HG02852 (cell line): ENCODE results near the gene ATG3.

Source experiments
- ATAC-seq: cut with Tn5 transposase; IDR thresholded peaks from one replicate; pipeline ENCODE4 v1.9.1; 2021; ENCODE audit warnings: mild to moderate bottlenecking, moderate library complexity; ENCODE audit not compliant: unreplicated experiment

The ATG3 gene

DNA sequence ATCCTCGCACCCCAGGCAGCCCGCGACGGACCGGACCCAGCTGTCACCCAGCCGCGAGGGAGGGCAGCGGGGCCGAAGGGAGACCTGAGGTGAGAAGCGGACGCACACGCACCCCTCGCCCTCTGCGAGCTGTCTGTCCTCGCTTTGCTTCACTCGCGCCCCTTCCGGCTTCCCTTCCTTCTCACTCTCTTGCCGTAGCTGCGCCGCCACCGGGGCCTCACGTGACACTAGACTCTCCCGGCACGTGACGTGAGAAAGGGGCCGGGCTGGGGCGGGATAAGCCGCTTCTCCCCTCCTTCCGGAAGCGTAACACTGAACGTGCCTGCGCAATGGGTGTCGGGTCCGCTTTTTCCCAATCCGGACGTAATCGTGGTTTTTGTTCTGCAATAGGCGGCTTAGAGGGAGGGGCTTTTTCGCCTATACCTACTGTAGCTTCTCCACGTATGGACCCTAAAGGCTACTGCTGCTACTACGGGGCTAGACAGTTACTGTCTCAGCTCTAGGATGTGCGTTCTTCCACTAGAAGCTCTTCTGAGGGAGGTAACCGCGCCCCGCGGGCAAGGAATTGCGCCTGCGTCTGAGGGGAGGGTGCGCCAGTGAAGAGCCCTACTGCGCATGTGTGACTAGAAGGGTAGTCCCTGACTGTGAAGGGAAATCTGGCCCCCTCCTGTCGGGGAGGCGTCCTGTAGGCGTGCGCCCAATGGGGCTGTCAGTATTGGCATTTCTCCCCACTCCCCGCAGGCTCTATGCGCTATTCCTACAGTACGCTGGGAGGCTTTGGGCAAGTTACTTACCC lies at the start of gene ATG3, which contains the start of gene SLC35A5:
Gene ATG3 (minus strand): TSS at position 229 of the 796 bp plus-strand sequence. CDS start 434 bp downstream, outside the sequence.
Gene SLC35A5 (plus strand): TSS at position 312 of the 796 bp plus-strand sequence. CDS start 1,359 bp downstream, outside the sequence.
- peak; percentile 76 for ATAC-seq

GRCh38 chr3:112610121-112610520 lies 48.4 kb upstream of the ATG3 start:
- ATAC-seq: no peak

DNA sequence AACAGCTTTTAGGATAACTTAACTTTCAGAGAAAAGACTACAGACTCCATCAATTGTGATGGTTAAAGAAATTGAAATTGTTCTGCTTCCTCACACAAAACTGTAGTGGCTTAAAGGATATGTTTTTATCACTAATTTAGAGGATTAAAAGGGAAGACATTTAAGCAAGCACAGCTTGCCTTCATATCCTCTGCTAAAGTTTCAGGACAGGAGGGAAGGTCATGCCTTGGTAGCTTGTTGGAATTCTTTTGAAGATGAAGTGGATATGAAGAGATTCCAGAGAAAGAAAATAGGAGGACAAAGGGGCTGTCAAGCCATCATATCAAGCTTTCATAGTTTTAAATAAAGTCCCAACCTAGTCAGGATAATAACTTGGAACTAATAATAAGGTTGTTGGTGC lies 46.1 kb upstream of the ATG3 start:
- ATAC-seq: no peak

DNA sequence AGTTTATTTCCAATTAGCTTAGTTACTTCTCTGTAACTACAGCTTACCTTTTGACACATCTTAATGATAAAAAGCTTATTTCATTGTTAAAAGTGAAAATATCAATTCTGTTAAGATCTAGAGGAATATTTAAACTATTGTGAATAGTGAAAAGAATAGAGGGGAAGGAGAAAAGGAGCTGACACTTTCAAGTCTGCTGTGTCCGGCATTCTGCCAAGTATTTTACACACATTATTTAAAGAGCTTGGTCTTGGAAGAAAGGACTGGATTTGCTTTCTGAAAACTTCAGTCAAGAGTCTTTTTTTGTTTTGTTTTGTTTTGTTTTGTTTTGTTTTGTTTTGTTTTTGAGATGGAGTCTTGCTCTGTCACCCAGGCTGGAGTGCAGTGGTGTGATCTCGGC lies 44.3 kb upstream of the ATG3 start:
- no peak for ATAC-seq

DNA sequence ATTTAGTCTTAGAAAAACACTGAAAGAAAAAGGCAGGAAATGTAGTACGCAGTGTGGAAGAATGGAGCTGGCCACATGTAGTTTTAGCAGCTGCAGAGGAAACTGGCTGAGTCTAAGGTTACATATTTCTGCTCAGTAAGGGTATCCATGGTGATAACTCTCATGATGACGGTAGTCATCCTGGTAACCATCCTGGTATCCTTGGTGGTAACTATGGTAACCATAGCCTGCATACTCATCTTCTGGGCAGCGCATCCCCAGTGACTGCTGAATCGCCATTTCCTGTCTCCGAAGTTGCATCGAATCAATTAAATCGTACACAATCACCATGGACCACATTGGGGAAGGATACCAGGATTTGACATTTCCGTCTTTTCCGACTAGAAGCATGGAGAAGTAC lies 43.5 kb upstream of the ATG3 start:
- no peak for ATAC-seq

GRCh38 chr3:112604536-112604935 lies 42.8 kb upstream of the ATG3 start:
- ATAC-seq: no peak

GRCh38 chr3:112602217-112602838 lies 40.6 kb upstream of the ATG3 start:
- peak; percentile 92 for ATAC-seq

DNA sequence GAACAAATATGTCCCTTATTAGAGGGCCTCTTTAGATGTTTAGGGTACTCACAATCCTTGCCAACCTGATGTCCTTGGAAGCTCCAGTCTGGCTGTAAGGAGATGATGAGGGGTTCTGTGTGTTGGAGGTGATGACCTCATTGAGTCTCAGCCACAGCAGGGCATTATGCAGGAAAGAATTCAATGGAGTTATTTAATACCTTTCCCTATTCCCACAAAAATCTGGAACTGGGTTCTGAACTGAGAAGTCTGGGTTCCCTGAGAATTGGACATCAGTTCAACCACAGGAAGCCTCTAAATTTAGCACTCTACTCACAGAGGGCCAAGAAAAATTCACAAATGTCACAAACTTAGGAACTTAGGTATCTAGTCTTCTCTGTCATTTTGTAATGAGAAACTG lies 37.0 kb upstream of the ATG3 start:
- ATAC-seq: no peak

- ATAC-seq: no peak
Observed at GRCh38 chr3:112597945-112598344, 36.2 kb upstream of the ATG3 start.

- ATAC-seq: no peak
Observed at GRCh38 chr3:112594856-112595255, 33.1 kb upstream of the ATG3 start.

DNA sequence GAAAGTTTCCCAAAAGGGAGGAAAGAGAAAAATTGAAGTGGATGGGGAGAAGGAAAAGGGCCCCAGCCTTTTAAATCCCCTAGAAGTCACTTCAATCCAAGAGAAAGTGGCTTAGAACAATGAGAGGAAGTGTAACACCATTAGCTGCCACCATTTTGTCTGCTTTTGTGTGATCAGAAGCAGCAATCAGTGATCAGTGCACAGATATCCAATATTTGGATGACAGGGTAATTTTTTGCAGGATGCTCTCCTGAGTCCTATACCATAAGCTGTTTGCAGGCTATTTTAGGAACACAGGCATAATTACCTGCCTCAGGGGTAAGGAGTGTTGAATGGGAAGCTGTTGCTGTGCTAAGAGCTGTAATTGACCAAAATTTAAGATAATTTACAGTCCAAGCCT lies 31.5 kb upstream of the ATG3 start:
- ATAC-seq: no peak

GRCh38 chr3:112587336-112587735 lies 25.6 kb upstream of the ATG3 start:
- ATAC-seq: no peak

DNA sequence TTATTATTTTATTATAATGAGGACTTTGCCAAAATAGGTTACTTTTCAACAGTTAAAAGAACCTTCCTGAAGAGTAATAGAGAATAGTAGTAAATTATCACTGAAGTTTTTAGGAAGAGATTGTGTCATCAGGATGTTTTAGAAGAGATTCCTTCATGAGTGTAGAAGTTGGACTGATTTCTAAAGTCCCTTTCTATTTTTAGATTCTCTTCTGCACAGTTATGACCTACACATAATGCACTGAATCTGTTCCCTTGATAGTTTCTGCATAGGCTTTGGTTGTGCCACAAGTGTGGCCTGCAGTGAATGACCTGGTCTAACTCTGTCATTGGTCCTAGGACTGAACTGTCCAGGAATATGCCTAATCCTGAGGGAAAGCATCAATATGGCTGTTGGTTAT lies 24.0 kb upstream of the ATG3 start:
- ATAC-seq: no peak

DNA sequence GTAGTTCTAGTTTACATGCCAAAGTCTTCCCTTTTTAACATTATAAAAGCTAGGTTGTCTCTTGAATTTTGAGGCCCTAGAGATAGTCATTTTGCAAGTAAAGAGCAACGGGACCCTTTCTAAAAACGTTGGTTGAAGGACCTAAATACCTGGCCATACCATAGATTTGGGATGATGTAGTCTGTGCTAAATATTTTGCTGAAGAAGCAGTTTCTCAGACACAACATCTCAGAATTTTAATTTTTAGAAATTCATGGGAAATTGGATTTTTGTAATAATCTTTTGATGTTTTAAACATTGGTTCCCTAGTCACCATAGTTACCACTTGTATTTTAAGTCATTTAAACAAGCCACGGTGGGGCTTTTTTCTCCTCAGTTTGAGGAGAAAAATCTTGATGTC lies 21.3 kb upstream of the ATG3 start:
- no peak for ATAC-seq

DNA sequence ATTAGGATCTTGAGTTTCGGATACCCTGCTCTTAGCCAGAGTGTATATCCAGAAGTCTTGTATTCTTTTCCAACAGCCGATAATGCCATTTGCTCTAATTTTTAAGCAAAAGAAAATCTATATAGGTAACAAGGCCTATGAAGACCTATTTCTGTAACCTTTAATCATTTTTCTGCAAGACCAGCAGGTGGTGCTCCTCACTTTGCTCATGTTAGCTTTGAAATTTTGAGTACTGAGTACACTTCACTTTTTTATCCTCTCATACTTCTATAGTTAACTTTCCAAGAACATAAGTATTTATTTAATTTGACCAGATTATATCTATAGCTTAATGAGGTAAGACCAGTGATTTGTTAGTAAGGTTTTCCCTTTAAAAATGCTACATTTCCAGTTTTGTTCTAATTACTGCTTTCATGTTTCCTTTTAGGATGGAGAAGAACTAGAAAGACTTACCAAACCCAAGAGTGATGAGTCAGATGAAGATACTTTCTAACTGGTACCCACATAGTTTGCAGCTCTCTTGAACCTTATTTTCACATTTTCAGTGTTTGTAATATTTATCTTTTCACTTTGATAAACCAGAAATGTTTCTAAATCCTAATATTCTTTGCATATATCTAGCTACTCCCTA lies 20.6 kb upstream of the ATG3 start:
- peak; percentile 54 for ATAC-seq

DNA sequence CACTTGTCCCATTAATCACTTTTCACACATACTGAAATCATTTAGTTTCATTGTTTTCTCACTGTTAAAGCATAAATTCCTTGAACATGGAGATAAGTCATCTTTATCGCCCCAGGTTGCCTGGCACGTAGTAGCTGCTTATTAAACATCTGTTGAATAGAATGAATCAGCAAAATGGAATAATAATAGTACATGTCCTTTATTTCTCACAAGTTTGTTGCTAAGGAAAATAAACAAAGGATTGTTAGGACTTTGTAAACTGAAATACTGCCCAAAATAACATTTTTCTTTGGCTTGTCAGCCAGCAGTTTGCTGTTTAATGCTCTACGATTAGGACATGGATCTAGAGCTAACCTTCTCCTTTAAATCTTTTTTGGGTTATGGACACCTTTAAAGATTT lies 17.9 kb upstream of the ATG3 start:
- ATAC-seq: no peak

GRCh38 chr3:112579232-112579631 lies 17.5 kb upstream of the ATG3 start:
- no peak for ATAC-seq

DNA sequence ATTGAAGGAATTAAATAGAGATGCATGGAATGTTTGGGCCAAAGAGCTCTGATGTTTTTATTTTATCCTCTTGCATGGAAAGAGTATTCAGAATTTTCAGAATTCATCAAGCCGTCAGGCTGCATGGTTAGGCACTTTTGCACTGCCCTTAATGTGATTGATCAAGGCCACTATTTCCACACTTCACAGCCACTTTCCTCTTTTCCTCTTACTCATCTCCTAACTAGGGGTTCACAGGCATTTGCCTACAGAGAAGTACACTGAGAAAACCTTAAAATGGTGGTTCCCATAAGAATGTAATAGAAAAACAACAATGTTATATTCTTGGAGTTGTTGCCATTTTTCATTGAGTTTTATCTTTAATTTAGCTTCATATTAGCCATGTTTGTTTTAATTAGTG lies 10.9 kb upstream of the ATG3 start:
- ATAC-seq: no peak

DNA sequence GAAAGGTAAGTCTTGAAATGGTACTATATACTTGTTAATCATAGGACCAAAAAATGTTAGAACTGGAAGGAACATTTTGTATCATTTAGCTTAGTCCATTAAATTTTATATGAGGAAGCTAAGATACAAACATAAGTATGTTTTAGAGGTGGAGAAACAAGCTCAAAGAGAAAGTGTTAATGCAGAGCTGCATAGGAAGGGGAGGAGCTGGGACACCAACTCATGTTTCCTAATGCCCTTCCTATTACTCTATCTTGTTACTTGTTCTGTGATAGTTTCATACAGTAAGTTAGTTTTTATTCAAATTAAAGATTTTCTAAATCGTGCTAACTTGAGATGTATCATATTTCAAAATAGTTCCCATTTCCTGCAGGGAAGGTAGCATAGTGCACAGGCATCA lies 7.5 kb upstream of the ATG3 start:
- no peak for ATAC-seq

DNA sequence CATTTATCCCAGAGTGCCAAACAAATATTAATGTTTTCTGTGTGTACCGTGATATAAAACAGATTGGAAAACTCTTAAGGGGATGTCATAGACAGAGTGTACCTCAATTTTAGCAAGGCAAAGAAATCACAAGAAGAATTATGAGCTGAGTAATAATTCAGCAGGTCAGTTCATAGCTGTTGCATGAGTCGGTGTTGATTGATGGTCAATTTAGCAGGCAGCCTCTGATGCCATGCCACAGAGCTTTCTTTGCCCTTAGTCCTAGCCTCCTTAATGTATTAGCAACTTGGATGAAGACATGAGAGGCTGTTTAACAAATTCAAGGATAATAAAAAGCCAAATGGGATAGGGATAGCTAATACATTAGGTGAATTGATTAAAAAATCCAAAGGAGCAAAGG lies 6.9 kb upstream of the ATG3 start:
- no peak for ATAC-seq

GRCh38 chr3:112564940-112565305 lies 3.2 kb upstream of the ATG3 start:
- ATAC-seq: no peak
